ENCODE data around the gene UGGT2.

DNA sequence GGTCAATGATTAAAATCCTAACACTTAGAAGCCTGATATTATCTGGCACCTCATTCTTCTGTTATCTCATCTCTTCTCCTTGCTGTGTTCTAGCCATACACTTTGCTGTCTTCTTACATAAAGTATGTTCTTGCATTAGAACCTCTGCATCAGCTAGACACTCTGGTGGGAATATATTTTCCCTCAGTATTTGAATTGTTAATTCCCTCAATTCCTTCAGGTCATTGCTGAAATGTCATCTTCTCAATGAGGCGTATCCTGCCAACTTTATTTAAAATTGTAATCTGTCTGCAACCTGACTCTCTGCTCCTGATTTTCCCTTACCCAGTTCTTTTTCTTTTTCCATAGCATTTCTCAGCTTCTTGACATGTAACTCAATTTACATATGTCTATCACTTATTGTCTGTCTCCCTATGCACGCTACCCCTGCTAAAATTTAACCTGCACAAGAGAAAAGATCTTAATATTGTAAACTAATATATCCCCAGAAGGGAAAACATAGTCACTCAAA lies 138.2 kb downstream of the UGGT2 start:
- TF ChIP-seq, protein P1, sequence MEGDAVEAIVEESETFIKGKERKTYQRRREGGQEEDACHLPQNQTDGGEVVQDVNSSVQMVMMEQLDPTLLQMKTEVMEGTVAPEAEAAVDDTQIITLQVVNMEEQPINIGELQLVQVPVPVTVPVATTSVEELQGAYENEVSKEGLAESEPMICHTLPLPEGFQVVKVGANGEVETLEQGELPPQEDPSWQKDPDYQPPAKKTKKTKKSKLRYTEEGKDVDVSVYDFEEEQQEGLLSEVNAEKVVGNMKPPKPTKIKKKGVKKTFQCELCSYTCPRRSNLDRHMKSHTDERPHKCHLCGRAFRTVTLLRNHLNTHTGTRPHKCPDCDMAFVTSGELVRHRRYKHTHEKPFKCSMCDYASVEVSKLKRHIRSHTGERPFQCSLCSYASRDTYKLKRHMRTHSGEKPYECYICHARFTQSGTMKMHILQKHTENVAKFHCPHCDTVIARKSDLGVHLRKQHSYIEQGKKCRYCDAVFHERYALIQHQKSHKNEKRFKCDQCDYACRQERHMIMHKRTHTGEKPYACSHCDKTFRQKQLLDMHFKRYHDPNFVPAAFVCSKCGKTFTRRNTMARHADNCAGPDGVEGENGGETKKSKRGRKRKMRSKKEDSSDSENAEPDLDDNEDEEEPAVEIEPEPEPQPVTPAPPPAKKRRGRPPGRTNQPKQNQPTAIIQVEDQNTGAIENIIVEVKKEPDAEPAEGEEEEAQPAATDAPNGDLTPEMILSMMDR (IDR thresholded peaks at IDR 0.05), result no peak
- TF ChIP-seq EP300 (IDR thresholded peaks at IDR 0.05) (no peak), POLR2AphosphoS5 (IDR thresholded peaks at IDR 0.05) (no peak)
